Hindlimb muscle (tissue), 1 donor: ENCODE measurements around the gene IL23R. TPM values are rescaled to one million over a fixed set of nuclear protein-coding genes. Genes with fewer than 3 reads are reported as not detected.

Experiments used
- DNase-seq: peaks from one replicate; pipeline ENCODE4 v3.0.0-alpha.2; 2013
- polyA plus RNA-seq: library from polyadenylated mRNA; unstranded; fragments of 120-200 nt; gene quantifications from one replicate; pipeline ENCODE4 v1.2.1, GENCODE V29; 2013; ENCODE audit not compliant: insufficient read length

The IL23R gene
- polyA plus RNA-seq, 1 donor: not detected

DNA sequence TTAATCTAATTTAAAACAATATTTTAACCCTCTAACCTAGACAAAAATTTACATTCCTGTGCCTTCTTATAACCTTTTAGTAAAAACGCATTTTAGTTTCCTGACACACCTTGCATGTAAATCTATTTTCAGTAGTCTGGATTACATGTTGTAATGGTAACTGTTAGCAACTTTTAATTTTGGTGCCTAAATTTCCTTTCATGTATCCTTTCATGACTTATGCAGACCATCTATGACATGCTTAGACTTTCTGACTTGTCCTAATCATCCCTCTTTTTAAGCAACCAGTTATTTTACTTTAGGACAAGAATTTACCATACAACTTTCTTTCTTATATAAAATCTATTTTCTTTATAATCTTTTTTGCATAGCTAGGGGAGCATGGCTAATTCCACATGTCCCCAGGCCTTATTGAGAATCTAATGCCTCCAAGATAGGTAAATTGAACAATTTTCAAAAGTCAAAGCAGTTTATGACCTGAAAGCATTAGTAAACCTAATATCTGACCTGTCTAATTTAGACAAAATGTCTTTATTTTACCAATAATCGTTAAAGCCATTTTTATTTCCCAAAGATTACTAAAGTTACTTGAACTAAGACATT is 83.9 kb downstream of the IL23R start:
- no peak for DNase-seq

- no peak for DNase-seq
Measured at GRCh38 chr1:67256291-67257172, 90.3 kb downstream of the IL23R start.

DNA sequence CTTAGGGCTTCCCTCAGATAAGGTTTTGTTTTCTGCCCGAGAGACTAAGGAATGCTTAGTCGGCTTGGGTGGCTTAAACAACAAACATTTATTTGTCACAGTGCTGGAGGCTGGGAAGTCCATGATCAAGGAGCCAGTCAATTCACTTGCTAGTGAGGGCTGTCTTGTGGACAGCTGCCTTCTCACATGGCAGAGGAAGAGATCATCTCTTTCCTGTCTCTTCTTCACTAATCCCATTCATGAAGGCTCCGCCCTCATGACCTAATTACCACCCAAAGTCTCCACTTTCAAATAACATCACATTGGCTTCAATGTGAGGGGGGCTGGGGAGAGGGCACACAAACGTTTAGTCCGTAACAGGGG is 90.9 kb downstream of the IL23R start:
- DNase-seq: no peak

- no peak for DNase-seq
Measured at GRCh38 chr1:67261680-67262079, 95.4 kb downstream of the IL23R start.

- no peak for DNase-seq
Measured at GRCh38 chr1:67262735-67263134, 96.5 kb downstream of the IL23R start.

- DNase-seq: no peak
Measured at GRCh38 chr1:67264152-67264551, 97.9 kb downstream of the IL23R start.

- no peak for DNase-seq
Measured at GRCh38 chr1:67264899-67265298, 98.6 kb downstream of the IL23R start.

DNA sequence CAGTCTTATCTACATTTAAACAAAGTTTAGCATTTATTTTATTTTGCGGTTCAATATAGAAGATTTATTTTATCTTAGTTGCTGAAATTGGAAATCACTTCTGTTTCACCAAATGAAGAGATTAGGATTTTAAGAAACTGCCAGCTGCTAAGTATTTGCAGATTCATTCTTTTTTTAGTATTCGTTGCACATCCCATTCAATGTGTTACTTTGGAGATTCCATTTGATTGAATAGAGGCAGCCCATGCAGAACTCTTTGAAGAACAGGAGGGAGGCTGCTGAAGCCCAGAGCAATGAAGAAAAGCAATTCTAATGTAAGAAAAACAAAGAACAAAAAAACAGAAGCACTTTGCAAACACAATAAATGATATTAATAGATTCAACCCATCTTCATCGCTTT is 102.8 kb downstream of the IL23R start:
- DNase-seq: no peak

DNA sequence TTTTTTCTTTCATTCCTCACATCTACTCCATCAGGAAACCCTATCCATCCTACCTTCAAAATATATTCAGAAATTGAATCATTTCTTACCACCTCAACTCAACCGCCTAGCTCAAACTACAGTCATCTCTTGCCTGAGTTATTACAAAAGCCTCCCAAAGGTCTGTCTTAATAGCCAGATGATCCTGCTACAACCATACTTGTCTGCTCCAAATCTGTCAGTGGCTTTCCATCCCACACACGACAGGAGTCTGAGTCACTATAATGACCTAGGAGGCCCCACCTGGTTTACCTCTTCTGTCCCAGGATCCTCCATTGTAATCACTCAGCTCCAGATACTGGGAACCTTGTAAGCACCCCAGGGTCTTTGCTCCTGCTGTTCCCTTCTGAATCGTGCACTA is 104.3 kb downstream of the IL23R start:
- DNase-seq: no peak

DNA sequence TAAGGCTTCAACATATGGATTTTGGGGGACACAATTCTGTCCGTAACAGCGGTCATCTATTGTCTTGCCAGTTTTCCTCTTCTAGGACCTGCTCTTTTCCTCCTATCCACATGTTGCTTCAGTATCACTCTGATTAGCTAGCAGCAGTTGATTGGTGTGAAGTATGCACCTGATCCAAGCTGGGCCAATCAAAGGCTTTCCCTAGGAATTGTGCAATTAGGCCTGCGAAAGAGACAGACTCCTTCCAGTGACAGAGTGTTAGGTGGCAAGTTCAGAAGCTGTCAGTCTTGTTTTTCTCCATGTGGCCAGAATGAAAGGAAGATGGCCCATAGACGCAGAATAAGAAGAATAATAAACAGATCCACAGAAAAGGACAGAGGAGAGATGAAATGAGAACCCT is 107.3 kb downstream of the IL23R start:
- DNase-seq: no peak

DNA sequence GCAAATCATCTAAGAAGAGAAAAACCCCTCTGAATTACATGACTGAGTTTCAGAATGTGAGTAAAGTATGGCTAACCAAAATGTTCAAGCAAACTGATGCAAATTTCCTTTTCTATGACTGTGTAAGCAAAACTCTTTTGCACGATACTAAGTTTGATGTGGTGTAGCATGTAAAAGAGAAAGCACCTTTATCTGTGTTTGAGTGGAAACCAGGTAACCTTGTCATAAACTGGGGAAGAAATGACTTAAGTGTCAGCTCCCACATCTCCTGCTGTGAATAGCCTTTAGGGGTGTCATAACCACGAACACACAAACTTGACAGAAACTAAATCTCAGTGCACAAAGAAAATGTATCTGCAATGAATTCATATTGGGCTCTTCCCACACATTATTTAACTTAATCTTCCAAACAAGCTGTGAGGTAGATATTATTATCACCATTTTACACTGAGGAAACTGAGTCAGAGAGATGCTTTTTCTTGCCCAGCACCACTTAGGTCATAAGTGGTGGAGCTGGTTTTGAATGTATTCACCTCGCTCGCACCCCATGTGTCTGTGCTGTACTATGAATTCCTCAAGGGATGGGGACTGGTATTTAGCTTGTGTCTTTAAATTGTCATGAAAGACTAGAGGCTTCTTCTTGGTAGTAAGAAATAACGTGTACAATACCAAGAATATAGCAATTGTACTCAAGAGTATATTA is 108.5 kb downstream of the IL23R start:
- no peak for DNase-seq

GRCh38 chr1:67280696-67281095 is 114.4 kb downstream of the IL23R start:
- DNase-seq: no peak

GRCh38 chr1:67281244-67281643 is 115.0 kb downstream of the IL23R start:
- no peak for DNase-seq

- DNase-seq: no peak
Measured at GRCh38 chr1:67285780-67286488, 119.7 kb downstream of the IL23R start.

GRCh38 chr1:67290236-67290635 is 124.0 kb downstream of the IL23R start:
- no peak for DNase-seq

- DNase-seq: no peak
Measured at GRCh38 chr1:67294836-67295617, 128.8 kb downstream of the IL23R start.

- no peak for DNase-seq
Measured at GRCh38 chr1:67298762-67299161, 132.5 kb downstream of the IL23R start.

DNA sequence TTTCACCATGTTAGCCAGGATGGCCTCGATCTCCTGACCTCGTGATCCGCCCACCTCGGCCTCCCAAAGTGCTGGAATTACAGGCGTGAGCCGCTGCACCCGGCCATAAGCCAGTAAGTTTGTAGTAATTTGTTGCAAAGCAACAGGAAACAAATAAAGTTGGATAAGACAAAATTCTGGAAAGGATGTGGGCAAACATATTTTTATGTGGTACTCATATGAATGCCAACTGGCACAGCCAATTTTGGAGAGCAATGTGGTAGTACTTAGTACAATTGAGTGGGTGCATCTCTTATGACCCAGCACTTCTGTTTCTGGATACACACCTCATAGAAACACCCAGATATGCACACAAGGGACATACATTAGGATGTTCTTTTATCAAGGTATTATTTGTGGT is 133.0 kb downstream of the IL23R start:
- DNase-seq: no peak

DNA sequence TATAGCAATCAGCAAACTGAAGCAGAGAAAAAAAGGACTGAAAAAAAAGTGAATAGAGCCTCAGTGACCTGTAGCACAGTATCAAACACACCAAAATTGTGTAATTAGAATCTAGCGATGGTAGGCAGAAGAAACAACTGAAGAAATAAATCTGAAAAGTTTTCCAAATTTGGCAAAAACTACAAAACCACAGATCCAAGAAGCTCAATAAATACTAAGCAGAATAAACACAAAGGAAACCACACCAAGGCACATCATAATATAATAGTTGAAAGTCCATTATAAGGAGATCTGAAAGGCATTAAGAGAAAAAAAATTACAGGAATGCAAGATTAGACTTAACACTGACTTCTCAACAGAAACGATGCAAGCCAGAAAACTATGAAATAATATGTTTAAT is 134.3 kb downstream of the IL23R start:
- no peak for DNase-seq

DNA sequence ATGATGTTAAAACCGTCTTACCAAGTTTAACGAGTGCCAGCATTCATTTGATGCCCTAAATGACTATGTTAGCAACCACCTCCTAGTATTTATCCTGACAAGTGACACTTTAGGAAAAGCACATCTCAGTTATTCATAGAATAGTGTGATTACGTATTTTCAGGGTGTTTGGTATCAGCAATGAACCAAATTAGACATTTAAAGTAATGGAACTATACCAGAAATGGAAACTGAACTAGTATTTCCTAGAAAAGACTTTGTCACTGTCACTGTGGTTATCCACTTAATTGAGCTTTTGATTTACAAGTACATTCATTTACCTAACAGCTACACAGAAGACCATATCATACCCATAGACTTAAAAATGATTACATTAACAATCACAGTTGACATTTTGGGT is 137.8 kb downstream of the IL23R start:
- DNase-seq: no peak

GRCh38 chr1:67306547-67306946 is 140.3 kb downstream of the IL23R start:
- no peak for DNase-seq
